DMS53 (cell line): Measurements from ENCODE around the gene MUC15.
"Not testable (repeated sequence)": the region's sequence is repeated elsewhere in the genome, so short reads cannot be mapped to it uniquely, and the experiment has no call there.

Source experiments
- DNase-seq: peaks from one replicate; lab custom pipeline; 2025; lab: John Stamatoyannopoulos, UW

Gene MUC15, protein sequence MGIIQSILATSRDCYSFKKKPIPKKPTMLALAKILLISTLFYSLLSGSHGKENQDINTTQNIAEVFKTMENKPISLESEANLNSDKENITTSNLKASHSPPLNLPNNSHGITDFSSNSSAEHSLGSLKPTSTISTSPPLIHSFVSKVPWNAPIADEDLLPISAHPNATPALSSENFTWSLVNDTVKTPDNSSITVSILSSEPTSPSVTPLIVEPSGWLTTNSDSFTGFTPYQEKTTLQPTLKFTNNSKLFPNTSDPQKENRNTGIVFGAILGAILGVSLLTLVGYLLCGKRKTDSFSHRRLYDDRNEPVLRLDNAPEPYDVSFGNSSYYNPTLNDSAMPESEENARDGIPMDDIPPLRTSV

DNA sequence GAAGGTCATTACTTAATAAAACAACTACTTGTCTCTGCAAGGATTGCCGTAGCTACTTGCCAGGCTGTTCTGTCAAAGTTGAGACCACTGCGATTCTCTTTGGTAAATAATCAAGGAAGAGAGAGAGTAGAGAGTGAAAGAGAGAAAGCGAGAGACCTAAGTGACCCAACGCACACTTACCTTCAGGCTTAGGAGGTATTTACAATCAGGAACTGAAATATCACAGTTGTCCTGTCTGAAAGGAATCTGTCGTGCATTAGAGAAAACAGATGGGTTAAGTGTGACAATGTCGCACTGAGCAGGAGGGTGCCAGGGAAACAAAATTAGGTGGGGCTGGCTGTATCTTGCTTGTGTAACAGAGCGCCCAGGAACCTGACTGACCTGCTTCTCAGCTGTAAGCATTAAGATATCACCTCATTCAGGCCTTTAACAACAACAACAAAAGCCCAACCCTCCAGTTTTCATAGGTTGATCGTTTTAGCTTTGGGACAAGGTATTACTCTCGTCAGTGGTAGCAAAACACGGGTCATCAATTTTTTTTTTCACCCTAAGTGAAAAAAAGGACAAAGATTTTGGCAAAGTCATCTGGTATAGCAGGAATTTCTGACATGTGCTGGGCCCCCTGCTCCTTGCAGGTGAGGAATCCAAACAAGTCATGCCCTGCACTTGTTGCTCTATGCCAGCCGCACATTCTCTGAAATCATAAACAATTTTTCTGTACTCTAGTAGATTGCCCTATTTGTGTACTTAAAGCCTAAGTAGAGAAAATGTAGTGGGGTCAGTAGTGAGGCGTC, at the start of gene MUC15:
Gene MUC15, minus strand, starts transcription at position 403 of the 794 bp plus-strand sequence. CDS start 5,169 bp downstream, outside the sequence.
- no peak for DNase-seq

DNA sequence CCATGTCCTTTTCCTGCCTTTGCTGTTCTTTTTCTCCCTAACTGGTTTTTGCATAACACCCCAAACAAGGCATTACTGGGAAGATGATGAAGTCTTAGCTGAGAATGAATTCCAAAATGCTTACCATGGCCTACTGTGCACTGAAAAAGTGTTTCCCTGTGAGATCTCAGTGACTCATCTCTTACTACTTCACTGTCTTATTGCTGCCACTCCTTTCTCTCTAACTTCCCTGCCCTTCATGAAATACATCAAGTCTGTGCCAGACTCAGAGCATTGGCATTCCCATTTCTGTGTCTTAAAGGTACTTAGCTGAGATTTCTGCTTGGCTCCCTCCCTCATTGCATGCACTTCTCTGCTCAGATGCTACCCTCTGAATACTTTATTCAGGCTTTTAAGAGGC, 49.1 kb upstream of the MUC15 start:
- peak; percentile 30 for DNase-seq

DNA sequence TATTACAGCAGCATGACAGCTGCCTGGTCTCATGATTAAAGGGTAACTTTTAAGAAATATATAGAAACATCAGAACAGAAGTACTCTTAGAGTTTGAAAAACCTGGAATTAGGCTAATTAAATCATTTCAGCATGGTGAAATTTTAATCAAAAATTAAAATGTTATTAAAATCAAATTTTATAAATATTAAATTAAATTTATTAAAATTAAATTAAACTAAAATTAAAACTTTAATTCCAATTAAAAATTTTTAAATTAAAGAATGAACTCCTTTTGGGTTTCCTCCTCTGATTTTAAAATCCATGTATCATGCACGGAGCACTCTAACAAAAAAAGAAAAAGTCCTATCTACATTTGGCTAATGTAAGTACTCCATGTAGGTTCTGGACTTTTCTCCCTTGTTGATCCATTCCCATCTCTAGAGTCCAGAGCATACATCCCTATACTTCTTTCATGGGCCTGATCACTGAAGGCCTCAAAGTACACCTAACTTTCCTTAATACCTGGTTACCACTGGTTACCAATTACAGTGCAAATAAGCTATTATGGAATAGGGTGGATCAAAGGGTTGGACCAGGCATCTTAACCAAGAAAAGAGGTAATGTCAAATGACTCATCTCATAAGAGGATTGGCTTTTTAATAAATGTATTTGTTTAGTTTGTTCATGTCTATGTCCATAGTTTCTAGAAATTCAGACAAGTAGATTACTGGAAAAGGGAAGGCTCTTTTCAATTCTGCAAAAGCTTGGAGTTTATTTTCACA, 48.4 kb upstream of the MUC15 start:
- peak; percentile 80 for DNase-seq

DNA sequence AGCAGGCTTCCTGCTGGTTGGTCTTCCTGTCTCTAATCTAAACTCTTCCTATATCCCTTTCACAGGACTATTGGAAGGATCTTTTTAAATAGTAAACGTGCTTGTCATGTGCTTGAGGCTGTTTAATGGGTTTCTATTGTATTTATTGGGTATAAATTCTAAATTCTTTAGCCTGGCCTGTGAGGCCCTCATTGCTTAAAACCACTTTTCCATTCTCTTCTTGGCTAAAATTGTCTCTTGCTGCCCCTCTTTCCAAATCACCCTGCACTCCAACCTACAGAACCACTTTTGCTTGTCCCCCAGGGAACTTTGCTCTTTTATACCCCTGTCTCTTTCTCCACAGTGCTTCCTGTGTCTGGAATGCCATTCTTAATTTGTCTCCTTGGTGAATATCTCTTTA, 46.4 kb upstream of the MUC15 start:
- DNase-seq: no peak

DNA sequence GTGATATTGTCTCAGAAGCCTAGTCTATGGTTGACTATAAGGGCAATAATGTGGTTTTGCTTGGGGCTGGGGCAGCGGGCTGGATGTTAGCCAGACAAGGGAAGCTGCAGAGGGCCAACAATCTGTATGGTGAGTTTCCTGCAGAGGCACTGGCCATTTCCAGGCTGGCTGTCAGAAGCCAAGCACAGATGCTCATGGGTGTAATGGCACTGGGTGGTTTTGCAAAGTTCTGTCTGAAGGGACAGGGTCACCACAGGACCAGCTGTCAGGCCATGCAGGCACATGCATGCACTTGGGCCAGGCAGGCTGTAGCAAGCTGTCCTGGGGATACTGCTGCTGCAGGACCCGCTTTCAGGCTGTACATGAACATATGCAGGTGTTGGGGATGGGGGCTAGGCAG, 41.7 kb upstream of the MUC15 start:
- no peak for DNase-seq

DNA sequence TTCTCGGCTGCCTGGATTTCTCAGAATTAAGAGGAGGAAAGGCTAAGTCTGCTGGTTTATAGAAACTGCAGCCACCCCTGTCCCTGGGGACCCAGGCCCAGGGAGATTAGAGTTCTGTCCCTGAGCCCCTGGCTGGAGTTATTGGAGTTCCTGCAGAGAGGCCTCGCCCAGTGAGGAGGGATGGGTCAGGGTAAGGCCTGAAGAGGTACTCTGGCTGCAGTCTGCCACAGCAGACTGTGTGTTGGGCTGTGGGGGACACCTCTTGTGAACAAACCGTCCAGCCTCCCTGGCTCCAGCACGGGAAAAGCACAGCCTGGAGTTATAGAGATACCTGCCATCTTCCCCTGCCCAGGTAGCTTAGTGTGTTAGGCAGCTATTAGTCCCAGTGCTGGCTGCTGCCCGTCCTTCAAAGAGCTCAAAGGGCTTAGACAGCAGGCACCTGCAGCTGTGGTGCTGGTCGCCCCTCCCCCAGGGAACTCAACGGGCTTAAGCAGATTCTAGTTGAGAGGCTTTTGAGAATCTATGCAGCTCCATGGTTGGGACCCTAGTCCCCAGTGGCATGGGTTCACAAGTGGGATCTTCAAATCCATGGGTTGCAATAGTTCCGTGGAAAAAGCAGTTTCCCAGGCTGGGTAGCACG, 36.6 kb upstream of the MUC15 start:
- DNase-seq: no peak

DNA sequence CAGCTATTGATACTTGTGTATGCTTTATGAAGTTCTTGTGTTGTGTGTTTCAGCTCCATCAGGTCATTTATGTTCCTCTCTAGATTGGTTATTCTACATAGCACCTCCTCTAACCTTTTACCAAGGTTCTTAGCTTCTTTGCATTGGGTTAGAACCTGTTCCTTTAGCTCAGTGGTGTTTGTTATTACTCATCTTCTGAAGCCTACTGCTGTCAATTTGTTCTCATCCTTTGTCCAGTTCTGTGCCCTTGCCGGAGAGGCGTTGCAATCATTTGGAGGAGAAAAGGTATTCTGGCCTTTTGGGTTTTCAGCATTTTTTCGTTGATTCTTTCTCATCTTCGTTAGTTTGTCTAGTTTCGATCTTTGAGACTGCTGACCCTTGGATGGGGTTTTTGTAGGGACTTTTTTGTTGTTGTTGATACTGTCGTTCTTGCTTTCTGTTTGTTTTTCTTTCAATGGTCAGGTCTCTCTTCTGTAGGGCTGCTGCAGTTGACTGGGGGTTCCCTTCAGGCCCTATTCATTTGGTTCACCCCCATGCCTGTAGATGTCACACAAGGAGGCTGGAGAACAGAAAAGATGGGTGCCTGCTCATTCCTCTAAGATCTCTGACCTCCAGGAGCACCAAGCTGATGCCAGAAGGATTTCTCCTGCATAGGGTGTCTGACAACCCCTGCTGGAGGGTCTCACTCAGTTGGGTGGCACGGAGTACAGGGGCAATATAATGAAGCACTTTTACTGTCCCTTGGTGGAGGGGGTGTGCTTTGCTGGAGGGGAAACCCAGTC, 35.9 kb upstream of the MUC15 start:
- DNase-seq: no peak

DNA sequence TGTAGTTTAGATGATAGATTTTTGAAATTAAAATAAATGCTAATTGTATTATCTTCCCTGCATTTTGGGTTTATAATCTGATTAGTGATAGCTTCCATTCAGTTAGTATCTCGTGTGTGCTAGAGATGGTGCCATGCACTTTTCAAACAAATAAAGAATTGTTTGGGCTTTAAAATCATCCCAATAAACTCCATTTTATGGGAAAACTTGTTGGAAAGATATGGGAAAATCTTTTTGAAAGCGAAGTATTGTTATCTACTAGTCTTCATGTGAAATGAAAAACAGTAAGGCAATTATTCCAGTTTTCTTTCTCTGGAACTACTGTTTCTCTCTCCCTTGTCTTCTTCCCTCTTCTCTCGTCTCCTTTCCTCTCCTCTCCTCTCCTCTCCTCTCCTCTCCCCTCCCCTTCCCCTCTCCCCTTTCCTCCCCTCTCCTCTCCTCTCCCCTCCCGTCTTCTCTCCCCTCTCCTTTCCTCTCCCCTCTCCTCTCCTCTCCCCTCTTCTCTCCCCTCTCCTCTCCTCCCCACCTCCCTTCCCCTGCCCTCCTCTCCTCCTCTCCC, 27.9 kb upstream of the MUC15 start:
- DNase-seq: no peak

DNA sequence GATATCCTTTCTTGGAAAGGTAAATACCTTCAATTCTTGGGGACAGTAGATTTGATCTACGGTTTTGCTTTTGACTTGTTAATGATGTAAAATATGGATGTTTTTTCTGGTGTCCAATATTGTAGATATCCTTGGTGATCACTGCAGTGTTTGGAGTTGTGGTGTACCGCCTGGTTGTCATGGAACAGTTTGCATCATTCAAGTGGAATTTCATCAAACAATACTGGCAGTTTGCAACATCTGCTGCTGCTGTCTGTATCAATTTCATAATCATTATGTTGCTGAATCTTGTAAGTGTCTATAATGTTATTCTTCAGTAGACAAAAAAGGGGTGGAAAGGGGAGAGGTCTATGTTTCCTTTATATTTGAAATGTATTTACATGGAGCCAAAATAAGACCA, 27.4 kb upstream of the MUC15 start:
- peak; percentile 75 for DNase-seq

DNA sequence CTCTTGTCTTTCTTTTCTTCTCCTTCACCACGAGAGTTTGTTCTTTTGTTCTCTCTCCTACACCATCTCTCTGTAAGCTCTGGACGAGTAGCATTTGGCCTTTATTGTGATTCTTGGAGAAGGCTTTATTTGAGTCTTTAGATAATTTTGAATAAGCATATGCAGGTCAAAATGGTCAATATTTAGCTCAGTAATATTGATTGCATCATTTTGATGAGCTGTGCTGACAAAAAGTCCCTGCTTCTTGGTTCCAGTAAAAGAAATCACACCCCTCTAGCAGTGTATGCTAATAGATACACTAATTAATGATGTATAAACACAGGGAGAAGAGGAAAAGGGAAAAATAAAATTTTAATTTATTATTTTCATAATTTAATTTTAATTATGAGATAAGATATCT, 25.8 kb upstream of the MUC15 start:
- DNase-seq: no peak

DNA sequence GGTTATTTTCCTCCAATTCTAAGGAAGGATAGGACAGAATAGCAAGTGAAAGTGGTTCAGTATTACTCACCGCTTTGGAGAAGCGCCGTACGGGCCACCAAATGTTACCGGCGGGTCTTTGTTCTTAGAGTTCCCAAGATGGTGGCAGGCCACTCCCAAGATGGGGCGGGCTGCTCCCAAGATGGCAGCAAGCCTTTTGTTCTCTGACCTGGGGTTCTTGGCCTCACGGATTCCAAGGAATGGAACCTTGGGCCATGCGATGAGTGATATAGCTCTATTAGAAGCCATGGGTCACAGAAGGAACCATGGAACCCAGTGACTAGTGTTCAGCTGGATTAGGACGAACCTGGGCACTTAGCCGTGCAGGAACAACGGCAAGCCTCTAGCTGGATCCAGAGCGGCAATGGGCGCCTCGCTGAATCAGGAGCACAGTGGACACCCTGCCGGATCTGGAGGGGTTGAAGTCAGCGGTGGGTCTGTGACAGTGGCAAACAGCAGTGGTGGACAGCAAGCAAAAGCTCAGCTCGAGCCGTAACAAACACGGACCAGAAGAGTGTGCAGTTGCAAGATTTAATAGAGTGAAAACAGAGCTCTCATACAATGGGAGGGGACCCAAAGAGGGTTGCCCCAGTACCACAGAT, 25.1 kb upstream of the MUC15 start:
- not testable (repeated sequence) for DNase-seq

DNA sequence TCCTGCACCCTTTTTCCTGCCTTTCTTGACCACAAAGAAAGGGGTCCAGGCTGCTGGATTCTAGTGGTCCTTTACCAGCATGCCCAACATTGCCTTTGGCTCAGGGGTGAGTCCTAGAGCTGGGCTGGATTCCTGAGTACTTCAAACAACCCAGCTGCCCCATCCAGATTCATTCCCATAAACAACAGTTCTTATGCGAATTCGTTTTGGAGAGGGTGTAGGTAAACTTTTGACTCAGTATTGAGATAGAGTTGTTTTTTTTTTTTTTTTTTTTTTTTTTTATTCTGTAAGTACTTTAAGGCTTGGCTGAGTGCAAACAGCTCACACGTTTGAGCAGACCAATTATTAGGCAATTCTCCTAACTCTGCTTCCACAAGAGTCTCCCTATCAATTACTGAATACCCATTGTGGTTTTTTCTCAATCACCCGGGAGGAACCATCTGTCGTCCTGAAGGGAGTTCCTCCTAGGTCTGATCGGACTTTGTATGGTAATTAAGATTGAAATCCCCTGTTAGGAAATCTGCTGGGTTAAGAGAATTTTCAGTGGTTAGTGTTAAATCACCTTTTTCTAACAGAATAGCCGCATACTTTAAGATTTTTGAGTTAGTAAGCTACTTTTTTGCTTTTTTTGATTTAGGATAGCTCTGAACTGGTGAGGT, 23.3 kb upstream of the MUC15 start:
- not testable (repeated sequence) for DNase-seq

DNA sequence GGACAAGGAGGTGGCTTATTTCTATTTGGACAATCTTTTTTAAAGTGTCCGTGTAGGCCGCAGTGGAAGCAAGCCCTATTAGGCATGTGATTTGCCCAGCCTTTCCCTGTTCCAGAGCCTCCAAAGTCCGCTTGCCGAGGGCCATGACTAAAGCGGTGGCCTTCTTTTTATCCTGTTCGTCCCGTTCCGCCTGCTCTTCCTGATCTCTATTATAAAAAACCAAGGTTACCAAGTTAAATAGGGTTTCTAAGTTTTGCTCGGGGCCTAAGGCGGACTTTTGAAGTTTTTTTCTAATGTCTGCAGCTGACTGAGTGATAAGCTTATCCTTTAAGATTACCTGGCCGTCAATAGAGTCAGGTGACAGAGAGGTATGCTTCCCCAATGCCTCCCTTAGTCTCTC, 21.6 kb upstream of the MUC15 start:
- no peak for DNase-seq

DNA sequence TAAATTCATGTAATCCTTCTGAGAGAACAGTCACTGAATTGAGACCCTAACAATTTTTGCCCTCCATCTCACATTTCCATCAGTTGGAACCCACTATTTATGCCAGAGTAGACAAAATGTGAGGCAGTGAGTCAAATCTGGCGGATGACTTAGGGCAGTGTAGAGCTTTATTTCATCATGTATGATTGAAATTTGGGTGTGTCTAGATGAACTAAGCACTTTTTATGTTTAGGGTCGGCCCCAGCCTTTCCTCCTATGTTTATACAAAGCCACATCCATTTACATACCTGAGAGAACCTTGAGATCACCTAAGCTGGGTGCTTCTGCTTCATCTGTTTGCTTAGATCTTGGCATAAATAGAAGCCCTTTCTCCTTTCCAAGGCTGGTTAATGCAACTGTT, 15.0 kb upstream of the MUC15 start:
- no peak for DNase-seq

DNA sequence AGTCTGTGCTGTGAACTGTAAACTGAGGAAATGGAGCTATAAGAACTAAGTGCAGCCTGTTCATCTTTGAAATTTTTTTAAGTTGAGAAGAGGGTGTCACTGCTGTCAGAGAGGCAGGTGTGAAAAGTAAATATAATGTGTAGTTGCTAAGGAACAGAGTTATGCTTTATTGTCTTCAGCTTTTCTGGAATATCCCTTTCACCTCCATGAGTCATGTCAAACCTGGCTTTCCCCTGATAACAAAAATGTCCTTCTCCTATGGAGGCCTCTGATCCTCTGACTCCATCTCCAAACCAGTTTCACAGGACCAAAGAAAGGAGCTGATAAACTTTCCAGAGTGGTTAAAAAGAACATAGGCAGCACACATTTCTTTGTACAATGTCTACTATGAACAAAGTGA, 12.8 kb upstream of the MUC15 start:
- DNase-seq: peak; percentile 91

DNA sequence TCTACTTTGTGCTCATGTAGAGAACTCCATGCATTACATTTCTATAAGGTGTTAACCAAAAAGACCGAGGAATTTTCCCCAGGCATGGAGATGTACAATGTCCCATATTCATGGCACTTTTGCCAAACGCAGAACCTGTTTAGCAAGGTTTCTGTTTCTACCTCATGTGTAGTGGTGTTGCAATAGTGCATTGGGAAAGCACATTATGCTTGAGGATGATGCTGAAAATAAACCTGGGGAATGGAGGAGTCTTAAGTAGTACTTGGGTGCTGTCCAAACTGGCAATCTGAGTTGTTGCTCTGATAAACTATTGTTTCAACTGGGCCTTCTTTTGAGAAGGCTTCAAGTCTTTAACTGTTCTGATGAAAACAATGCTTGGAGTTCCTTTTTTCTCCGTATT, 11.5 kb upstream of the MUC15 start:
- peak; percentile 85 for DNase-seq

DNA sequence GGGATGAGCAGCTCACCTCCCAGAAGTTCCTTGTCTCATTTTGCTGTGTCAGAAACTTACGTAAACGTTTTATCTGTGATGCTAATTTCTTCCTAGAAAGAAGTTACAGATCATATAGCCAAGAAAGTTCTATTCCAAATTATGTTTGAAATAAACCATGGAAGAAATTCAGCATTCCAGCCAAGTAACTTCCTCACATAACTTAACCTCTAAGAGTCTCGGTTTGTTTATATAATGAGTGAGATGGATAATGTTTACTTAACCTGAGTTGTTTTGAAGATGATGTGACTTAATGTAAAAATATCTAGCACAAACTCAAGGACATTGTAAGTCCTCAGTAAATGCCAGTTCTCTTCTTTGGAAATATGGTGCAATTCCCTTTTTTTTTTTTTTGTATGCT, 8.9 kb upstream of the MUC15 start:
- peak; percentile 16 for DNase-seq

DNA sequence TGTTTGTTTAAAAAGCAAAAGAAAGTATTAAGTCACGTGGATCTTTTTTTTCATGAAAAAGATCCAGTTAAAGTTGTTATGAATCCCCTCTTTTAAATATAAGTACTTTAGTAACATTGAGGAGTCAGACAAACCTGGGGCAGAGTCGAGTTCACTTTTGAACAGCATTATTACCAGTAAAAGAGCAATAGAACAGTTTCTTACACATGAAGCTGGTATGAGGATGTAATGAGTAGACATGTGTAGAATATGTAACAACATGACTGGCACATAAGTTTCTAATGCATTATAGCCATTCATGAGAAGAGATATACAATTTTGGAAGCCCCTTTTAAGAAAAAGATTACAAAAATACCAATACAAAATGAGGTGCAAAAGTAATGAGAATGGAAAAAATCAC, 7.6 kb upstream of the MUC15 start:
- DNase-seq: no peak

DNA sequence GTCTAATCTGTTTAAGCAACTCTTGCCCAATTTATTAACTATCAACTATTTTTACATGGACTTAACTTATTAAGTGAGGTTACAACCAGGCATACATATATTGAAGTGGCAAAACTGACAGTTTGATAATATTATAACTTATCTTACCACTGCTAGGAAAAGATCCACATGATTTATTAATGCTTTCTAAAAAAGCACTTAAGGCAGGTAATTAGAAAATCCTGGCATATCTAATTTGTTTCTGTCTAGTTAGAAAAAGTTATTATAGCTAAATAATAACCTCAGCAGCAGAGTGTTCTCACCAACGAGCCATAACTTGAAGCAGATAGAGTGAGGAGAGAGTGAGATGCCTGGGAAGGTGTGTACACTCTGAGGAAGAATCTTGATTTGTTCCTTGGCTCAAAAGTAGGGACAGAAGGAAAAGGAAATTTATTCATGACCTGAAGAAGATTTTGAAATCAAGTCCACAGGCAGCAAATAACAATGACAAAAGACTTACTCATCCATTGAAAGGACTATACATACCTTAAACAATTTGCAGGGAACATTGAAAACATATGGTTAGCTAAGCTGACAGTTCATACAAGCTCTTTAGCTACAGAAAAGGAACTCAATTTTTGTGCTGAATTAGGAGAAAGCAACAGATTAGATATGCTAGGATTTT, 7.1 kb upstream of the MUC15 start:
- no peak for DNase-seq
